SK-N-MC (cell line): Measurements from ENCODE around the gene SMYD2.

Source experiments
- EZH2 ChIP-seq: fragments of 200-600 bp; sonication (generic); IDR thresholded peaks from one replicate; pipeline ENCODE4 v1.6.1; 2017; ENCODE audit warnings: antibody characterized with exemption
- FOXP2 ChIP-seq: optimal IDR thresholded peaks from 2 replicates; pipeline ENCODE3; 2011; ENCODE audit warnings: mild to moderate bottlenecking, moderate library complexity; ENCODE audit not compliant: insufficient read depth; ENCODE audit errors: extremely low read length, control extremely low read depth
- POLR2AphosphoS5 ChIP-seq: IDR thresholded peaks from 2 replicates; pipeline ENCODE4 v1.6.1; 2012; ENCODE audit warnings: mild to moderate bottlenecking, low read depth, low read length, borderline replicate concordance

DNA sequence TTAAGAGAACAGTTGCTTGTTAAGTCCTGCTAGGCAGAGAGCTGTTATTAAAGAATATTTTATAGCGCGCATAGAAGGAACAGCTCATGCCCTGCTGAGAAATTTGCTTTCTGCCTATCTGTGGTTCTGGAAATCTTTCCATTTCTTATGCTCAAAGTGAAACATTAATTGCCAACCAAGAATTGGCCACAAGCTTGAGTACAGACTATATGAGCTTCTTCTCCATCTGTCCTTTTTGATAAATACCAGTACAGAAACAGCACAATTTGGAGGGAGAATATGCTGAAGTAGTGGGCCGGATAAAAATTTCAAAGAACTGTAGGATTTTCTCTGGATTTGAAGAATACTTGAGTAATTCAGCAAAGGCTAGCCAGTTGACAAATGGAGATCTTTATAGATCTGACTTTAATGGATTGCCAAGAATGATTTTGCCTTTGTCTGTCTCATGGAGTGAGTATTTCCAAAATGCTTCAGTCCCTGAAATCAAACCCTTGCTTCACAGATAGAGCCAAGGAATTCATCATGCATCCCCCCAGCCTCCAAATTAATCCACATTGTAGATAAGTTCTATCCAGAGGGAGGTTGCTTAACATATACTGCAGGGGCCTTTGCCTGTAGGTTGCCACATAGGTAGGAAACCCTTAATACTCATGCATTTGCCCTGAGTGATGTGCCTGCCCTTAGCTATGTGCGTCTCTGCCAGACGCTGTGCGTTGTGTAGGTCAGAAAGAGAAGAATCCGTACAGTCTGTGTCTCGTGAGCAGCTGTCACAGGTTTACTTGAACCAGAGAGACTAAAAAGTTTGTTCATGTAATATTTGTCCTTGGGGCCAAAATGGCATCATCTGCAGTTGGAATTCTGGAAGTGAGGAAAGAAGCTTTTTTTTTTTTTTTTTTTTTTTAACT is 44.2 kb downstream of the SMYD2 start:
- TF ChIP-seq EZH2 (no peak), POLR2AphosphoS5 (no peak), FOXP2 (no peak)
